Esophagus muscularis mucosa (tissue), 4 donors: Measurements from ENCODE around the gene PDGFD. TPM values are rescaled to one million over a fixed set of nuclear protein-coding genes. Genes with fewer than 3 reads are reported as not detected.

Experiments used
- DNase-seq: peaks from one replicate; pipeline ENCODE4 v3.0.0-alpha.2; 2017; ENCODE audit errors: extremely low spot score
- H3K27ac ChIP-seq, 4 donors: fragments of 200-600 bp; sonication (generic); replicated peaks in 1 of 4; 1 replicate in 3 of 4; 2 replicates in 1 of 4; pipeline ENCODE4 v1.5.1; 2016 to 2019; ENCODE audit warnings: mild to moderate bottlenecking in 1 of 4
- H3K27me3 ChIP-seq, 4 donors: fragments of 200-600 bp; sonication (generic); one replicate each; pipeline versions ENCODE4 v1.5.1 to v1.6.0; 2016 to 2019
- H3K36me3 ChIP-seq, 4 donors: fragments of 200-600 bp; sonication (generic); one replicate each; pipeline ENCODE4 v1.5.1; 2016 to 2019
- H3K4me1 ChIP-seq, 4 donors: fragments of 200-600 bp; sonication (generic); one replicate each; pipeline ENCODE4 v1.5.1; 2016 to 2019
- H3K4me3 ChIP-seq, 4 donors: fragments of 200-600 bp; sonication (generic); 1 replicate in 2 of 4; 2 replicates in 2 of 4; pipeline ENCODE4 v1.5.1; 2016 to 2019; ENCODE audit warnings: mild to moderate bottlenecking in 4 of 4, moderate library complexity in 1 of 4
- H3K9me3 ChIP-seq, 4 donors: fragments of 200-600 bp; sonication (generic); 1 replicate in 3 of 4; 2 replicates in 1 of 4; pipeline ENCODE4 v1.5.1; 2016 to 2019
- CTCF ChIP-seq, 3 experiments: fragments of 200-600 bp in 2 of 3; fragments of 450-650 bp in 1 of 3; sonication (generic) in 2 of 3; IDR thresholded peaks; one replicate each; pipeline ENCODE4 v1.5.1; 2017 to 2019; ENCODE audit warnings: antibody characterized with exemption in 3 of 3, mild to moderate bottlenecking in 2 of 3, moderate library complexity in 1 of 3
- EP300 ChIP-seq: sonication (generic); formaldehyde crosslinking; IDR thresholded peaks from one replicate; pipeline ENCODE4 v1.6.1; 2017; ENCODE audit warnings: antibody characterized with exemption
- POLR2A ChIP-seq: fragments of 450-650 bp; IDR thresholded peaks from one replicate; pipeline ENCODE4 v1.6.1; 2017; ENCODE audit warnings: antibody characterized with exemption, moderate library complexity, mild to moderate bottlenecking, low read depth
- POLR2AphosphoS5 ChIP-seq, 2 donors: sonication (generic); formaldehyde crosslinking; IDR thresholded peaks; one replicate each; pipeline ENCODE4 v1.6.1; 2017; ENCODE audit warnings: antibody characterized with exemption in 2 of 2
- WGBS: methylation state at CpG from one replicate; pipeline ENCODE4 v1.1.5; 2018; 5-methylcytosine and 5-hydroxymethylcytosine counted together
- intact Hi-C: fragments of 100-400 bp; cut with DNase I; formaldehyde crosslinking; loops from one replicate; pipeline ENCODE4 v1.15.1; 2023
- total RNA-seq, 4 donors: library from RNA; depleted of rRNA; stranded (reverse); fragments of >200 nt; gene quantifications; one replicate each; pipeline versions ENCODE4 v1.1.0 to v1.2.1, GENCODE V29; 2016

The PDGFD gene
- total RNA-seq, 4 donors from 2014 or later: 4.2 to 8.6 (median 6.5) TPM

GRCh38 chr11:104067534-104067933, 96.4 kb downstream of the PDGFD start:
- no peak for TF ChIP-seq CTCF (IDR thresholded peaks at IDR 0.05)
- TF ChIP-seq POLR2AphosphoS5 (IDR thresholded peaks at IDR 0.05): no peak
- no peak for TF ChIP-seq POLR2A
- no peak for TF ChIP-seq EP300
- H3K4me1 ChIP-seq: peaks cover 0 to 15% (median 5%) of the 10 kb centered on the region in 4 donors
- 71% methylated on average over 1 of the region's 1 CpG for WGBS
- no peaks in the 10 kb centered on the region for H3K9me3 ChIP-seq
- no peak for DNase-seq
- H3K4me3 ChIP-seq: no peak overlapping the region
- no peak overlapping the region for H3K27ac ChIP-seq
- H3K36me3 ChIP-seq: no peaks in the 10 kb centered on the region
- no peaks in the 10 kb centered on the region for H3K27me3 ChIP-seq
- intact Hi-C loops: no loop called here

- no peak overlapping the region for H3K4me3 ChIP-seq
- H3K27ac ChIP-seq: no peak overlapping the region
- H3K4me1 ChIP-seq: peaks cover 0 to 19% (median 5%) of the 10 kb centered on the region in 4 donors
- H3K9me3 ChIP-seq: no peaks in the 10 kb centered on the region
- intact Hi-C loops: no loop called here
- TF ChIP-seq EP300 (no peak), POLR2AphosphoS5 (IDR thresholded peaks at IDR 0.05) (no peak), CTCF (IDR thresholded peaks at IDR 0.05) (no peak), POLR2A (no peak)
- DNase-seq: no peak
- H3K27me3 ChIP-seq: no peaks in the 10 kb centered on the region
- 42% methylated on average over 5 of the region's 5 CpGs for WGBS
- H3K36me3 ChIP-seq: no peaks in the 10 kb centered on the region
These were observed 99.8 kb downstream of the PDGFD start for GRCh38 chr11:104064034-104064630.

- intact Hi-C loops: no loop called here
- no peak overlapping the region for H3K4me3 ChIP-seq
These were observed 102.0 kb downstream of the PDGFD start for GRCh38 chr11:104061853-104062521.

GRCh38 chr11:104060820-104061219, 103.1 kb downstream of the PDGFD start:
- Histone ChIP-seq H3K27me3 (no peaks in the 10 kb centered on the region), H3K4me3 (no peak overlapping the region), H3K4me1 (peaks cover 0 to 19% (median 5%) of the 10 kb centered on the region in 4 donors), H3K36me3 (no peaks in the 10 kb centered on the region), H3K27ac (no peak overlapping the region), H3K9me3 (no peaks in the 10 kb centered on the region)
- TF ChIP-seq POLR2AphosphoS5 (IDR thresholded peaks at IDR 0.05): no peak
- TF ChIP-seq EP300: no peak
- no peak for TF ChIP-seq CTCF (IDR thresholded peaks at IDR 0.05)
- TF ChIP-seq POLR2A: no peak
- no peak for DNase-seq
- 74% methylated on average over 1 of the region's 1 CpG for WGBS
- intact Hi-C loops: no loop called here

More at GRCh38 chr11:104061853-104062521, 102.0 kb downstream of the PDGFD start:
- H3K4me1 ChIP-seq: peaks cover 0 to 19% (median 5%) of the 10 kb centered on the region in 4 donors
- H3K9me3 ChIP-seq: no peaks in the 10 kb centered on the region
- TF ChIP-seq CTCF (IDR thresholded peaks at IDR 0.05) (no peak), POLR2A (no peak), POLR2AphosphoS5 (IDR thresholded peaks at IDR 0.05) (peak in 1 of 2 donors; percentile 55)
- DNase-seq: no peak
- H3K36me3 ChIP-seq: no peaks in the 10 kb centered on the region
- no peak overlapping the region for H3K27ac ChIP-seq
- no peaks in the 10 kb centered on the region for H3K27me3 ChIP-seq
- 74% methylated on average over 9 of the region's 9 CpGs for WGBS
